GM12875 (cell line): ENCODE data around the gene CNST.
"Not testable (repeated sequence)": the region's sequence is repeated elsewhere in the genome, so short reads cannot be mapped to it uniquely, and the experiment has no call there.

Source experiments
- H3K4me3 ChIP-seq: one replicate; pipeline ENCODE4 v1.5.1; 2011; ENCODE audit warnings: low read depth, low read length, control low read depth
- TF ChIP-seq, protein P1 (sequence below): IDR thresholded peaks from 2 replicates; pipeline ENCODE4 v1.5.1; 2011; ENCODE audit warnings: low read depth, mild to moderate bottlenecking, control low read depth, inconsistent platforms, low read length, moderate library complexity, borderline replicate concordance; ENCODE audit not compliant: insufficient read depth

CNST gene

DNA sequence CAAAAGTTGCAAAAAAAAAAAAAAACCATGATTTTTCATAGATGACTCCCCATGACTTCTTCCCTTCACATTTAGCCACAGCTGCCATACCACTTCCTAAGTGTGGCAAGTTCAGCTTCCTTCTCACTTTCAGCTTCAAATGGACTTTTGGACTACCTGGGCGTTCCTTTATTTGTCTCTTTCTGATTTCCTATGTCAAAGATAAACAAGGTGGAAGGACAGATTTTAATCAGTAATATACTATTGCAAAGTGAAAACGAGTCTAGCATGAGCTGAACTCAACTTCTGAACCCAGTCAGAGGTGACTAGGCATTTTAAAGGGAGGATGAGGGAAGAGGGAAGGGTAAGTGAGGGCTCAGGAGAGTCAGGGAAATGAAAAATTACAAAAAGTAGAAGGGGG is 143.6 kb downstream of the CNST start:
- TF ChIP-seq, protein P1, sequence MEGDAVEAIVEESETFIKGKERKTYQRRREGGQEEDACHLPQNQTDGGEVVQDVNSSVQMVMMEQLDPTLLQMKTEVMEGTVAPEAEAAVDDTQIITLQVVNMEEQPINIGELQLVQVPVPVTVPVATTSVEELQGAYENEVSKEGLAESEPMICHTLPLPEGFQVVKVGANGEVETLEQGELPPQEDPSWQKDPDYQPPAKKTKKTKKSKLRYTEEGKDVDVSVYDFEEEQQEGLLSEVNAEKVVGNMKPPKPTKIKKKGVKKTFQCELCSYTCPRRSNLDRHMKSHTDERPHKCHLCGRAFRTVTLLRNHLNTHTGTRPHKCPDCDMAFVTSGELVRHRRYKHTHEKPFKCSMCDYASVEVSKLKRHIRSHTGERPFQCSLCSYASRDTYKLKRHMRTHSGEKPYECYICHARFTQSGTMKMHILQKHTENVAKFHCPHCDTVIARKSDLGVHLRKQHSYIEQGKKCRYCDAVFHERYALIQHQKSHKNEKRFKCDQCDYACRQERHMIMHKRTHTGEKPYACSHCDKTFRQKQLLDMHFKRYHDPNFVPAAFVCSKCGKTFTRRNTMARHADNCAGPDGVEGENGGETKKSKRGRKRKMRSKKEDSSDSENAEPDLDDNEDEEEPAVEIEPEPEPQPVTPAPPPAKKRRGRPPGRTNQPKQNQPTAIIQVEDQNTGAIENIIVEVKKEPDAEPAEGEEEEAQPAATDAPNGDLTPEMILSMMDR = no peak

GRCh38 chr1:246711548-246712003 is 145.3 kb downstream of the CNST start:
- H3K4me3 ChIP-seq = no peak overlapping the region
- TF ChIP-seq, protein P1 = no peak

More for the DNA sequence above, 143.6 kb downstream of the CNST start:
- no peak overlapping the region for H3K4me3 ChIP-seq

DNA sequence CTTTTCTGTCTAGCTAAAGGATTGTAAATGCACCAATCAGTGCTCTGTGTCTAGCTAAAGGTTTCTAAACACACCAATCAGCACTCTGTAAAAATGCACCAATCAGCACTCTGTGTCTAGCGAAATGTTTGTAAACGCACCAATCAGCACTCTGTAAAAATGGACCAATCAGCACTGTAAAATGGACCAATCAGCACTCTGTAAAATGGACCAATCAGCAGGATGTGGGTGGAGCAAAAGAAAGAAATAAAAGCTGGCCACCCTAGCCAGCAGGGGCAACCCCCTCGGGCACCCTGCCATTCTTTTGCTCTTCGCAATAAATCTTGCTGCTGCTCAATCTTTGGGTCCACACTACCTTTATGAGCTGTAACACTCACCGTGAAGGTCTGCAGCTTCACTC is 146.2 kb downstream of the CNST start:
- H3K4me3 ChIP-seq = not testable (repeated sequence)
